ENCODE results near the gene HMCN2. TPM values are rescaled to one million over a fixed set of nuclear protein-coding genes. Genes with fewer than 3 reads are reported as not detected.

HMCN2 gene
- total RNA-seq, 1 donor from 2014 or later, result 1.6 TPM

- ATAC-seq, result no peak
Observed at GRCh38 chr9:130311003-130311402, 45.4 kb downstream of the HMCN2 start.

- no peak for ATAC-seq
Observed at GRCh38 chr9:130311408-130312140, 46.0 kb downstream of the HMCN2 start.

- peak; percentile 12 for ATAC-seq
Observed at GRCh38 chr9:130313103-130313858, 47.7 kb downstream of the HMCN2 start.

- no peak for ATAC-seq
Observed at GRCh38 chr9:130315446-130316226, 50.1 kb downstream of the HMCN2 start.

- no peak for ATAC-seq
Observed at GRCh38 chr9:130316430-130316829, 50.9 kb downstream of the HMCN2 start.

- ATAC-seq, result no peak
Observed at GRCh38 chr9:130319300-130319699, 53.7 kb downstream of the HMCN2 start.

GRCh38 chr9:130319944-130320712 lies 54.6 kb downstream of the HMCN2 start:
- no peak for ATAC-seq

- peak; percentile 49 for ATAC-seq
Observed at GRCh38 chr9:130320723-130321481, 55.3 kb downstream of the HMCN2 start.

- ATAC-seq, result no peak
Observed at GRCh38 chr9:130321539-130321938, 56.0 kb downstream of the HMCN2 start.

GRCh38 chr9:130323051-130323745 lies 57.6 kb downstream of the HMCN2 start:
- ATAC-seq, result no peak

- ATAC-seq, result no peak
Observed at GRCh38 chr9:130325921-130326320, 60.4 kb downstream of the HMCN2 start.

GRCh38 chr9:130327070-130327780 lies 61.7 kb downstream of the HMCN2 start:
- ATAC-seq, result peak; percentile 29

- ATAC-seq, result no peak
Observed at GRCh38 chr9:130327781-130328348, 62.3 kb downstream of the HMCN2 start.

- no peak for ATAC-seq
Observed at GRCh38 chr9:130328349-130328801, 62.8 kb downstream of the HMCN2 start.

- ATAC-seq, result no peak
Observed at GRCh38 chr9:130329061-130329460, 63.5 kb downstream of the HMCN2 start.

- ATAC-seq, result peak; percentile 42
Observed at GRCh38 chr9:130330202-130330862, 64.8 kb downstream of the HMCN2 start.

- ATAC-seq, result no peak
Observed at GRCh38 chr9:130331061-130331460, 65.5 kb downstream of the HMCN2 start.

- ATAC-seq, result no peak
Observed at GRCh38 chr9:130331573-130331972, 66.0 kb downstream of the HMCN2 start.

GRCh38 chr9:130332384-130332926 lies 66.9 kb downstream of the HMCN2 start:
- no peak for ATAC-seq

Data from esophagus mucosa (tissue), 1 donor.